OCI-LY1 (cell line): ENCODE measurements around the gene PDGFRB.

Source experiments
- H2AFZ ChIP-seq: fragments of 200-600 bp; sonication (generic), shearing (Covaris generic); 2 replicates; pipeline ENCODE4 v1.6.0; 2014; ENCODE audit warnings: antibody characterized with exemption, mild to moderate bottlenecking, low read length
- H3F3A ChIP-seq: fragments of 200-600 bp; sonication (generic), shearing (Covaris generic); 2 replicates; pipeline ENCODE4 v1.6.0; 2014; ENCODE audit warnings: mild to moderate bottlenecking, antibody characterized with exemption, low read length, moderate library complexity; ENCODE audit not compliant: insufficient read depth
- H3K27ac ChIP-seq: fragments of 200-600 bp; sonication (generic); 2 replicates; pipeline ENCODE4 v1.5.1; 2014; ENCODE audit warnings: low read length, mixed run types, mild to moderate bottlenecking, low read depth; ENCODE audit not compliant: poor library complexity, severe bottlenecking
- H3K27me3 ChIP-seq: fragments of 200-600 bp; sonication (generic); 2 replicates; pipeline ENCODE4 v1.6.0; 2014; ENCODE audit warnings: antibody characterized with exemption, mild to moderate bottlenecking, low read length, moderate library complexity; ENCODE audit not compliant: insufficient read depth
- H3K36me3 ChIP-seq: fragments of 200-600 bp; sonication (generic); 2 replicates; pipeline ENCODE4 v1.6.1; 2014; ENCODE audit warnings: mild to moderate bottlenecking, antibody characterized with exemption, low read length, moderate library complexity, mixed read lengths; ENCODE audit not compliant: insufficient read depth
- H3K4me1 ChIP-seq: fragments of 200-600 bp; sonication (generic); 2 replicates; pipeline ENCODE4 v1.5.1; 2014; ENCODE audit warnings: mild to moderate bottlenecking, low read length, moderate library complexity; ENCODE audit not compliant: insufficient read depth, severe bottlenecking
- H3K4me2 ChIP-seq: fragments of 200-600 bp; sonication (generic), shearing (Covaris generic); 2 replicates; pipeline ENCODE4 v1.6.1; 2014; ENCODE audit warnings: low read length
- H3K4me3 ChIP-seq: fragments of 200-600 bp; sonication (generic); 2 replicates; pipeline ENCODE4 v1.5.1; 2014; ENCODE audit warnings: low read length, low read depth, mild to moderate bottlenecking, mixed read lengths; ENCODE audit not compliant: poor library complexity, severe bottlenecking
- H3K79me2 ChIP-seq: fragments of 200-600 bp; shearing (Covaris generic); 2 replicates; pipeline ENCODE4 v1.6.1; 2016; ENCODE audit warnings: mixed run types, low read length, mixed read lengths; ENCODE audit not compliant: insufficient read depth
- H3K9ac ChIP-seq: fragments of 200-600 bp; sonication (generic), shearing (Covaris generic); 2 replicates; pipeline ENCODE4 v1.6.1; 2014; ENCODE audit warnings: mild to moderate bottlenecking, low read length, mixed read lengths
- H3K9me2 ChIP-seq: fragments of 200-600 bp; sonication (generic), shearing (Covaris generic); 2 replicates; pipeline ENCODE4 v1.6.1; 2014; ENCODE audit warnings: low read depth, mild to moderate bottlenecking, low read length, mixed read lengths
- H3K9me3 ChIP-seq: fragments of 200-600 bp; shearing (Covaris generic); 2 replicates; pipeline ENCODE4 v1.6.1; 2014; ENCODE audit warnings: low read length, mixed read lengths
- H4K20me1 ChIP-seq: fragments of 200-600 bp; sonication (generic), shearing (Covaris generic); 2 replicates; pipeline ENCODE4 v1.6.0; 2016; ENCODE audit warnings: mild to moderate bottlenecking, low read length; ENCODE audit not compliant: insufficient read depth
- EZH2 ChIP-seq: fragments of 200-600 bp; sonication (generic), shearing (Covaris generic); IDR thresholded peaks from 2 replicates; pipeline ENCODE4 v1.8.0; 2017; ENCODE audit warnings: borderline replicate concordance, mixed run types, mild to moderate bottlenecking, antibody characterized with exemption, low read length, moderate library complexity, mixed read lengths
- TF ChIP-seq, protein P1 (sequence below): fragments of 200-600 bp; sonication (generic), shearing (Covaris generic); IDR thresholded peaks from 2 replicates; pipeline ENCODE4 v1.5.1; 2017; ENCODE audit warnings: mild to moderate bottlenecking, antibody characterized with exemption, low read length, moderate library complexity, mixed read lengths

Gene PDGFRB

GRCh38 chr5:150119421-150120061, 36.1 kb downstream of the PDGFRB start:
- H3K79me2 ChIP-seq, result no peaks in the 10 kb centered on the region
- H3K9me3 ChIP-seq, result no peaks in the 10 kb centered on the region
- no peak overlapping the region for H3K27ac ChIP-seq
- no peaks in the 10 kb centered on the region for H3K27me3 ChIP-seq
- H3K36me3 ChIP-seq, result no peaks in the 10 kb centered on the region
- H3K9me2 ChIP-seq, result no peaks in the 10 kb centered on the region
- H3F3A ChIP-seq, result no peaks in the 10 kb centered on the region
- TF ChIP-seq EZH2, result no peak
- TF ChIP-seq, protein P1, sequence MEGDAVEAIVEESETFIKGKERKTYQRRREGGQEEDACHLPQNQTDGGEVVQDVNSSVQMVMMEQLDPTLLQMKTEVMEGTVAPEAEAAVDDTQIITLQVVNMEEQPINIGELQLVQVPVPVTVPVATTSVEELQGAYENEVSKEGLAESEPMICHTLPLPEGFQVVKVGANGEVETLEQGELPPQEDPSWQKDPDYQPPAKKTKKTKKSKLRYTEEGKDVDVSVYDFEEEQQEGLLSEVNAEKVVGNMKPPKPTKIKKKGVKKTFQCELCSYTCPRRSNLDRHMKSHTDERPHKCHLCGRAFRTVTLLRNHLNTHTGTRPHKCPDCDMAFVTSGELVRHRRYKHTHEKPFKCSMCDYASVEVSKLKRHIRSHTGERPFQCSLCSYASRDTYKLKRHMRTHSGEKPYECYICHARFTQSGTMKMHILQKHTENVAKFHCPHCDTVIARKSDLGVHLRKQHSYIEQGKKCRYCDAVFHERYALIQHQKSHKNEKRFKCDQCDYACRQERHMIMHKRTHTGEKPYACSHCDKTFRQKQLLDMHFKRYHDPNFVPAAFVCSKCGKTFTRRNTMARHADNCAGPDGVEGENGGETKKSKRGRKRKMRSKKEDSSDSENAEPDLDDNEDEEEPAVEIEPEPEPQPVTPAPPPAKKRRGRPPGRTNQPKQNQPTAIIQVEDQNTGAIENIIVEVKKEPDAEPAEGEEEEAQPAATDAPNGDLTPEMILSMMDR, result no peak
- H2AFZ ChIP-seq, result no peak overlapping the region
- H4K20me1 ChIP-seq, result no peaks in the 10 kb centered on the region
- H3K4me1 ChIP-seq, result no peaks in the 10 kb centered on the region
- H3K4me3 ChIP-seq, result no peak overlapping the region
- H3K9ac ChIP-seq, result no peak overlapping the region
- no peak overlapping the region for H3K4me2 ChIP-seq

GRCh38 chr5:150118561-150119229, 37.0 kb downstream of the PDGFRB start:
- H3K4me2 ChIP-seq, result no peak overlapping the region
- no peak for TF ChIP-seq EZH2
- TF ChIP-seq, protein P1, result no peak
- no peaks in the 10 kb centered on the region for H3K9me3 ChIP-seq
- no peaks in the 10 kb centered on the region for H3K36me3 ChIP-seq
- no peaks in the 10 kb centered on the region for H4K20me1 ChIP-seq
- H3F3A ChIP-seq, result no peaks in the 10 kb centered on the region
- H3K79me2 ChIP-seq, result no peaks in the 10 kb centered on the region
- H3K4me3 ChIP-seq, result no peak overlapping the region
- H3K9ac ChIP-seq, result no peak overlapping the region
- no peak overlapping the region for H3K27ac ChIP-seq
- no peaks in the 10 kb centered on the region for H3K4me1 ChIP-seq
- H3K27me3 ChIP-seq, result no peaks in the 10 kb centered on the region; the same call in 1 of the 2 replicates
- no peak overlapping the region for H2AFZ ChIP-seq
- no peaks in the 10 kb centered on the region for H3K9me2 ChIP-seq

GRCh38 chr5:150117945-150118560, 37.6 kb downstream of the PDGFRB start:
- Histone ChIP-seq H3K36me3 (no peaks in the 10 kb centered on the region), H3K27me3 (no peaks in the 10 kb centered on the region; the same call in 1 of the 2 replicates), H3K9me2 (no peaks in the 10 kb centered on the region), H3K4me1 (no peaks in the 10 kb centered on the region), H3K27ac (no peak overlapping the region), H3K9ac (no peak overlapping the region), H3K4me2 (no peak overlapping the region), H3F3A (no peaks in the 10 kb centered on the region), H3K79me2 (no peaks in the 10 kb centered on the region), H2AFZ (no peak overlapping the region), H3K9me3 (no peaks in the 10 kb centered on the region), H4K20me1 (no peaks in the 10 kb centered on the region), H3K4me3 (no peak overlapping the region)
- no peak for TF ChIP-seq EZH2
